ENCODE results near the gene MFN2.
"Not testable (repeated sequence)": the region's sequence is repeated elsewhere in the genome, so short reads cannot be mapped to it uniquely, and the experiment has no call there.

The MFN2 gene

DNA sequence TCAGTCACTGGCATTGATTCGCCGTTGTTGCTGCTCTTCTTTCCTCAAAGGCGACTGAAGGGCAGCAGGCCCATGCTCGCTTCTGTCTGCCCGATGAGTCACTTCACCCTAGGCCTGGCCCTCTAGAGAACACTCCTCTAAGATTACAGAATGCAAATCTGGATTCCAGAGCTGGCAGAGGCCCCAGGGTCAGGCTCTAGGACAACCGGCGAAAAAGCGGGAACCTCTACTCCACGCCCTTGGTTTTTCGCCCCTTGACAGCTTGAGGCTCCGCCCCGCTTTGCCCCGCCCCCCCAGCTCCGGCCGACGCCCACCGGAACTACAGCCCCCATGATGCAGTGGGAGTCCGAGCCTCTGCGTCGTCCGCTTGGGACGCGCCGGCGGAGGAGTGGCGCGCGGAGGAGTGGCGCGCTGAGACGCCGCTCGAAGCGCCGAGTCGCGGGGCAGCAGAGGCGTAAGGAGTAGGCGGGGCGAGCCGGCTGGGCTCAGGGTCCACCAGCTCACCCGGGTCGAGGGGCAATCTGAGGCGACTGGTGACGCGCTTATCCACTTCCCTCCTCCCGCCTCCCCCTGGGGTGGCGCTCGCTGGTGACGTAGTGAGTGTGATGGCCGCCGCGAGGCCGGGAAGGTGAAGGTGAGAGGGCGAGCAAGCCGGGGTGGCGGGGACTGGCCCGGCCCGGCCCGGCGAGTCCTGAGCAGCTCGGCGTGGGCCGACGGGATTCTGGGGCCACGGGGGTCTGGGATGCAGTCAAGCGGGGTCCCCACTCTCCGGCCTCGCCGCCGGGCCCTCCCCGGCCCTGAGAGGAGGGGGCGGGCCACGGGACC, at the start of gene MFN2:
TSS of gene MFN2 (plus strand) at position 594 of the 825 bp plus-strand sequence. CDS start 8,725 bp downstream, outside the sequence.
- H3K9me3 ChIP-seq (ENCODE audit: control insufficient read depth in 2 of 2, low read length in 2 of 2), result no peaks in the 10 kb centered on the region
- no peaks in the 10 kb centered on the region for H3K27me3 ChIP-seq (ENCODE audit: control insufficient read depth in 1 of 2, insufficient read depth in 2 of 2, low read length in 2 of 2)
- peak within 1 kb of the TSS; percentile 96 to 97 for H3K4me3 ChIP-seq (ENCODE audit: low read length in 2 of 2)
- H3K27ac ChIP-seq (ENCODE audit: low read length), result peak within 1 kb of the TSS; percentile 97
- H3K9ac ChIP-seq (ENCODE audit: low read length in 2 of 2), result peak within 1 kb of the TSS; percentile 96 to 98
- H3K4me1 ChIP-seq (ENCODE audit: control insufficient read depth, insufficient read depth, low read length), result peaks cover 51% of the 10 kb centered on the region
- H3K36me3 ChIP-seq (ENCODE audit: control insufficient read depth in 2 of 2, insufficient read depth in 2 of 2, low read length in 2 of 2), result peaks cover 28% of the 10 kb centered on the region in 2 donors

DNA sequence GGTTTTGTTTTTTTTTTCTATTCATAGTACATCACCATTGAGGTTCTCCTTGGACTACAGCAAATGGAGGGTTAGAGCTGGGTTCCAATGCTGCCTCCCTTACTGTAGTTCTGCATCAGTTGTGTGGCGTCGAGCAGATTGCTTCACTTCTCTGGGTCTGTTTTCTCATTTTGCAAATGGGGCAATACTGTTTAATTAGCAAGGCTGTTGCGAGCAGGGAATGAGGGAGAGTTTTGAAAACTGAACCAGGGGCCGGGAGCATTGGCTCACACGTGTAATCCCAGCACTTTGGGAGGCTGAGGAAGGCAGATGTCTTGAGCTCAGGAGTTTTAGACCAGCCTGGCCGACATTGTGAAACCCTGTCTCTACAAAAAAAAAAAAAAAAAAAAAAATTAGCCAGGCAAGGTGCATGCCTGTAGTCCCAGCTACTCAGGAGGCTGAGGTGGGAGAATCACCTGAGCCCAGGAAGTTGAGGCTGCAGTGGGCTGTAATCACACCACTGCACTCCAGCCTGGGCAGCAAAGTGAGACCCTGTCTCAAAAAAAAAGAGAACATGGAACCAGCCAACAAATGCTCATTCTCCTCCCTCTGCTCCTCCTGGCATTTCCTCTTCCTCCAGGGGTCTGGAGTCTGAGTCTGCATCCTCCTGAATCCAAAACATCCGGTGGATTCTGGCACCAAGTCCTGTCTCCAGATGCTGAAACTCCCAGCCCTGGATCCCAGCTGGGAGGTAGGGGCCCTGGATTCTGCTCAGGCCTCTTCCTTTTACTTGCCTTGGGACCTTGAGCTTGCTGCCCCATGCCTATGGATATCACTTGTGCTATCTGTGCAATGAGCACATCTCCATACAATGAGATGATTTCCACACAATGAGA, 49.4 kb upstream of the MFN2 start:
- Histone ChIP-seq H3K36me3 (ENCODE audit: control insufficient read depth in 2 of 2, insufficient read depth in 2 of 2, low read length in 2 of 2) (no peaks in the 10 kb centered on the region), H3K27me3 (ENCODE audit: control insufficient read depth in 1 of 2, insufficient read depth in 2 of 2, low read length in 2 of 2) (no peaks in the 10 kb centered on the region), H3K4me3 (ENCODE audit: low read length in 2 of 2) (no peak overlapping the region), H3K4me1 (ENCODE audit: control insufficient read depth, insufficient read depth, low read length) (peaks cover 27% of the 10 kb centered on the region), H3K9ac (ENCODE audit: low read length in 2 of 2) (no peak overlapping the region), H3K27ac (ENCODE audit: low read length) (no peak overlapping the region), H3K9me3 (ENCODE audit: control insufficient read depth in 2 of 2, low read length in 2 of 2) (no peaks in the 10 kb centered on the region)

DNA sequence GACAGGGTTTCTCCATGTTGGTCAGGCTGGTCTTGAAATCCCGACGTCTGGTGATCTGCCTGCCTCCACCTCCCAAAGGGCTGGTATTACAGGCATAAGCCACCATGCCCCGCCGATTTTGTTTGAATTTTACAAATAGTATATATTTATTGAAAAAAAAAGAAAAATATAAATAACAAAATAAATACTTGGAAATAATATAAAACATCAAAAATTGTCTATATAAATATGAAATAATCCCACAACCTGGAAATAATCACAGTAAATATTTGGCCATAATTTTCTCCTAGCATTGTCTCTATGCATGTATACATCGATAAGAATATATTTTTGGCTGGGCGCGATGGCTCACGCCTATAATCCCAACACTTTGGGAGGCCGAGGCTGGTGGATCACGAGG, 48.4 kb upstream of the MFN2 start:
- H3K36me3 ChIP-seq (ENCODE audit: control insufficient read depth in 2 of 2, insufficient read depth in 2 of 2, low read length in 2 of 2), result no peaks in the 10 kb centered on the region
- H3K9ac ChIP-seq (ENCODE audit: low read length in 2 of 2), result no peak overlapping the region
- no peaks in the 10 kb centered on the region for H3K27me3 ChIP-seq (ENCODE audit: control insufficient read depth in 1 of 2, insufficient read depth in 2 of 2, low read length in 2 of 2)
- H3K27ac ChIP-seq (ENCODE audit: low read length), result no peak overlapping the region
- no peaks in the 10 kb centered on the region for H3K9me3 ChIP-seq (ENCODE audit: control insufficient read depth in 2 of 2, low read length in 2 of 2)
- H3K4me1 ChIP-seq (ENCODE audit: control insufficient read depth, insufficient read depth, low read length), result peaks cover 30% of the 10 kb centered on the region
- H3K4me3 ChIP-seq (ENCODE audit: low read length in 2 of 2), result no peak overlapping the region

DNA sequence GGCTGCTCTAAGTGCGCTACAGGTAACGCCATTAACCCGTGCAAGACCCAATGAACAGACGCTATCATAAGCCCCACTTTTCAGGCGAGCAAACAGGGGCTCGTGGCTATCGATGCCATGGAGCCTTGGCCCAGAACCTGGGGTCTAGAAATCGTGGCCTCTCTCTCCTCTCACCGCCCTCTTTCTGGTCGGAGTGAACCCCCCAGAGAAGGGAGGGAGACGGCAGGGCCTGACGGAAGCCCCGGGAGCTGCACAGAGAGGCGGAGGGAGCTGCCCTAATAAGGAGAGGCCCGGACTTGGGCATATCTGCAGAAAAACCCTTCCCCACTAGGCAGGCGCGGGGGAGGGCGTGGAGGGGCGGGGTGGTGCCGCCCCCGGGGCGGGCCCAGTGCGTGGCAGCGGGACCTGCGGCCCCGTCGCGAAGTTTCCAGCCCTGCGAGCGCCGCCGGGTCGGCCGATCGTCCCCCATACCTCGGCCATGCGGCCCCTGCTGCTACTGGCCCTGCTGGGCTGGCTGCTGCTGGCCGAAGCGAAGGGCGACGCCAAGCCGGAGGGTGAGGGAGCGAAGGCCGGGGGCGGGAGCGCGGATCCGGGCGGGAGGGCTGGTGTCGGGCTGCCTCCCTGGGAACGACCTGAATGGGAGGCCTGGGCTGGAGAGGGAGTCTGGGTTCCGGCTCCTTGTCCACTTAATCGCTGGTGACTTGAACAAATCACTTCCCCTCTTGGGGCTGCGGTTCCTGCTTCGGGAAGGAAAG, 45.8 kb upstream of the MFN2 start, which contains the start of gene PLOD1:
TSS of gene PLOD1 (plus strand) at position 416 of the 755 bp plus-strand sequence. CDS start at position 479, 63 bp downstream.
- Histone ChIP-seq H3K9ac (ENCODE audit: low read length in 2 of 2) (peak within 1 kb of the TSS; percentile 95 to 96), H3K27ac (ENCODE audit: low read length) (peak within 1 kb of the TSS; percentile 97), H3K36me3 (ENCODE audit: control insufficient read depth in 2 of 2, insufficient read depth in 2 of 2, low read length in 2 of 2) (no peaks in the 10 kb centered on the region), H3K4me1 (ENCODE audit: control insufficient read depth, insufficient read depth, low read length) (peaks cover 41% of the 10 kb centered on the region), H3K4me3 (ENCODE audit: low read length in 2 of 2) (peak within 1 kb of the TSS; percentile 83 to 94), H3K27me3 (ENCODE audit: control insufficient read depth in 1 of 2, insufficient read depth in 2 of 2, low read length in 2 of 2) (no peaks in the 10 kb centered on the region), H3K9me3 (ENCODE audit: control insufficient read depth in 2 of 2, low read length in 2 of 2) (no peaks in the 10 kb centered on the region)

DNA sequence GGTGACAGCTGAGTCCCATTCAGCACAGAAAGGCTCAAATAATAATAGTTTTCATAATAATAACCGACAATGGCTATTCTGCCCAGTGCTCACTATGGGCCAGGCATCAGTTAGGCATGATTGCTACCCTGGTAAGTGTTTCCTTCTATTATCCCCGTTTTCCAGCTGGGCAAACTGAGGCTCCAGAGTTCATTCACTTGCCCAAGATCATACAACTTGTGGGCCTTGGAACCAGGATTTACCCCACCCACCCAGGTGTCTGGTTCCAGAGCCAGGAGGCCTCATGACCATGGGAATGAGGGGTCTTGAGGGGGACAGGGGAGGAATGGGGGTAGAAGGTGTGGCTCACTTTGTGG, 45.2 kb upstream of the MFN2 start:
- Histone ChIP-seq H3K27ac (ENCODE audit: low read length) (peak overlapping the region; percentile 97), H3K36me3 (ENCODE audit: control insufficient read depth in 2 of 2, insufficient read depth in 2 of 2, low read length in 2 of 2) (no peaks in the 10 kb centered on the region), H3K27me3 (ENCODE audit: control insufficient read depth in 1 of 2, insufficient read depth in 2 of 2, low read length in 2 of 2) (no peaks in the 10 kb centered on the region)

DNA sequence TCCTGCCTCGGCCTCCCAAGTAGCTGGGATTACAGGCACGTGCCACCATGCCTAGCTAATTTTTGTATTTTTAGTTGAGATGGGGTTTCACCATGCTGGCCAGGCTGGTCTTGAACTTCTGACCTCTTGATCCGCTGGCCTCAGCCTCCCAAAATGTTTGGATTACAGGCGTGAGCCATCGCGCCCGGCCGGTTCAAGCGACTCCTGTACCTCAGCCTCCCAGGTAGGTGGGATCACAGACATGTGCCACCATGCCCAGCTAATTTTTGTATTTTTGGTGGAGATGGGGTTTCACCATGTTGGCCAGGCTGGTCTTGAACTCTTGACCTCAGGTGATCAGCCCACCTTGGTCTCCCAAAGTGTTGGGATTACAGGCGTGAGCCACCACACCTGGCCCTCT, 44.5 kb upstream of the MFN2 start:
- H3K9me3 ChIP-seq (ENCODE audit: control insufficient read depth in 2 of 2, low read length in 2 of 2); H3K27me3 ChIP-seq (ENCODE audit: control insufficient read depth in 1 of 2, insufficient read depth in 2 of 2, low read length in 2 of 2); H3K9ac ChIP-seq (ENCODE audit: low read length in 2 of 2); H3K27ac ChIP-seq (ENCODE audit: low read length); H3K36me3 ChIP-seq (ENCODE audit: control insufficient read depth in 2 of 2, insufficient read depth in 2 of 2, low read length in 2 of 2): not testable (repeated sequence)
- peak overlapping the region; percentile 12 to 29 for H3K4me3 ChIP-seq (ENCODE audit: low read length in 2 of 2)
- H3K4me1 ChIP-seq (ENCODE audit: control insufficient read depth, insufficient read depth, low read length), result peaks cover 39% of the 10 kb centered on the region

More for the DNA sequence above, 45.2 kb upstream of the MFN2 start:
- peak overlapping the region; percentile 90 to 95 for H3K9ac ChIP-seq (ENCODE audit: low read length in 2 of 2)
- H3K9me3 ChIP-seq (ENCODE audit: control insufficient read depth in 2 of 2, low read length in 2 of 2), result no peaks in the 10 kb centered on the region
- peaks cover 37% of the 10 kb centered on the region for H3K4me1 ChIP-seq (ENCODE audit: control insufficient read depth, insufficient read depth, low read length)
- peak overlapping the region; percentile 83 to 94 for H3K4me3 ChIP-seq (ENCODE audit: low read length in 2 of 2)

DNA sequence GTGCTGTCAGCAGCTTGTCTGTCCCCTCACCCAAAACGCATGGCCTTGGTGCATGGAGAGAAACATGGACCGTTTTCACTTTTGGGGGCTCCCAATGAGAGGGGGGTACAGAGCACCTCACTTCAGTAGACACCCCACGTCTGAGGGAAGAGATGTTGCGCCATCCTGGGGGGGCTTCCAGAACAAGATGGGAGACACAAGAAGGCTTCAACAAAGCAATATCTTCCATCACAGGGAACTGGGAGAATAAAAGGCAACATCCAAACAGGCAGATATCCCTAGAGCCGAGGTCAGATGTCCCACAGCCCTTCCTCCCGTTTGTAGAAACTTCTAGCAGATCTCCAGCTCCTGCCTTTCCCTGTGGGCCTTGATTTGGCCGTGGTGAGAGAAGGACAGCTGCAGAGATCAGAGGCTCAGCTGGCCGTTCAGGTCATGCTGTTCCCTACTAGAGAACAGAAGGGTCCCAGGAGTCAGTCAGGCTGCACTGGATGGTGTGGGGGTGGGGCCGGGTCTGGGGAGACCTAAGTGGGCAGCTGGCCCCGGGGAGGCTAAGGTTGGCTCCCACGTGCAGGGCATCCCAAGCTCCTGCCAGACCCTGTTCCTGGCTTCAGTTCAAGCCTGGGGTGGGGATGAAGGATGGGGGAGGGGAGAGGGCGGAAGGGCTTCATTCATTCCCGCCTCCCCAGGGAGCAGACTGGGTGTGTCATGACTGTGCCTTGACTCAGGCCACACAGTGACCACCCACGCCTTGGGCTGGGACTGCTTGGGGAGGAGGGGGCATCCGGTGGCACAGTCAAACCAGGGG, 41.3 kb upstream of the MFN2 start:
- peak overlapping the region; percentile 31 for H3K27ac ChIP-seq (ENCODE audit: low read length)

DNA sequence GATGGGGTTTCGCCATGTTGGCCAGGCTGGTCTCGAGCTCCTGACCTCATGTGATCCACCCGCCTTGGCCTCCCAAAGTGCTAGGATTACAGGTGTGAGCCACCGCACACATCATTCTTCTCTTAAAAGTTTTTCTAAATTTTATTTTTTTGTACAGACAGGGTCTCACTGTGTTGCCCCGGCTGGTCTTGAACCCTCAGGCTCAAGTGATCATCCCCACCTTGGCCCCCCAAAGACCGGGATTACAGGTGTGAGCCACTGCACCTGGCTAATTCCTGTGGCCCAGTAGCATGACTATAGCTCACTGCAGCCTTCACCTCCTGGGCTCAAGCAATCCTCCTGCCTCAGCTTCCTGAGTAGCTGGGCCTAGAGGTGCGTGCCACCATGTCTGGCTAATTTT, 40.5 kb upstream of the MFN2 start:
- H3K9me3 ChIP-seq (ENCODE audit: control insufficient read depth in 2 of 2, low read length in 2 of 2); H3K27me3 ChIP-seq (ENCODE audit: control insufficient read depth in 1 of 2, insufficient read depth in 2 of 2, low read length in 2 of 2); H3K36me3 ChIP-seq (ENCODE audit: control insufficient read depth in 2 of 2, insufficient read depth in 2 of 2, low read length in 2 of 2); H3K4me3 ChIP-seq (ENCODE audit: low read length in 2 of 2); H3K9ac ChIP-seq (ENCODE audit: low read length in 2 of 2): not testable (repeated sequence)
- H3K4me1 ChIP-seq (ENCODE audit: control insufficient read depth, insufficient read depth, low read length), result peaks cover 33% of the 10 kb centered on the region
- H3K27ac ChIP-seq (ENCODE audit: low read length), result peak overlapping the region; percentile 58

More for the DNA sequence above, 41.3 kb upstream of the MFN2 start:
- Histone ChIP-seq H3K4me1 (ENCODE audit: control insufficient read depth, insufficient read depth, low read length) (peaks cover 37% of the 10 kb centered on the region), H3K9me3 (ENCODE audit: control insufficient read depth in 2 of 2, low read length in 2 of 2) (no peaks in the 10 kb centered on the region), H3K9ac (ENCODE audit: low read length in 2 of 2) (peak overlapping the region in 1 of 2 donors; percentile 29), H3K4me3 (ENCODE audit: low read length in 2 of 2) (peak overlapping the region in 1 of 2 donors; percentile 22), H3K27me3 (ENCODE audit: control insufficient read depth in 1 of 2, insufficient read depth in 2 of 2, low read length in 2 of 2) (no peaks in the 10 kb centered on the region), H3K36me3 (ENCODE audit: control insufficient read depth in 2 of 2, insufficient read depth in 2 of 2, low read length in 2 of 2) (no peaks in the 10 kb centered on the region)

DNA sequence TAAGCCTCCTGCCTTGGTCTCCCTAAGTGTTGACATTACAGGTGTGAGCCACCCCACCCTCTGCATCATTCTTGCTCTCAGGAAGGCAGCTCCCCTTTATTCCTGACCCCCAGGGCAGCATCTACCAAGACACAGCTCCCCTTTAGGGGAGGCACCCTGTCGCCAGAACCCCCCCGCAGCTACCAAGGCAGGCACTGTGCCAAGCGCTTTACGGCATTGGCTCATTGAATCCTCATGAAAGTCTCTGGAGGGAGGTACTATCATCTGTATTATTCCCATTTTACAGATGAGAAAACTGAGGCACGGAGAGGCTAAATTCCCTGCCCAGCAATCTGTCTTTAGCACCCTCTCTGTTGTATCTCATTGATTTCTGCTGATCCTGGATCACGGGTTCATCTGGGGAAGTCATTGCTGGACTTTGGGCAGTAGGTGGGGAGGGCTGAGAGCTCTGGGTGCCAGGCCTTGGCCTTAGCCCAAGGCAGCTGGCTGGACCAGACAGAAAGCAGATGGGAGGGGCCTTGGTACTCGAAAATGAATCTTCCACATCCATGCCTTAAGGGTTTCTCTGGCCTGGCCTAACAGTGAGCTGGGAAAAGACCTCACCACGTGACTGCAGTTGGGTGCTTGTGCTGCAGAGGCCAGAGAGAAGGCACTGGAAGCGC, 39.9 kb upstream of the MFN2 start:
- H3K9me3 ChIP-seq (ENCODE audit: control insufficient read depth in 2 of 2, low read length in 2 of 2), result no peaks in the 10 kb centered on the region
- H3K4me3 ChIP-seq (ENCODE audit: low read length in 2 of 2), result no peak overlapping the region
- no peak overlapping the region for H3K9ac ChIP-seq (ENCODE audit: low read length in 2 of 2)
- H3K4me1 ChIP-seq (ENCODE audit: control insufficient read depth, insufficient read depth, low read length), result peaks cover 29% of the 10 kb centered on the region
- H3K27me3 ChIP-seq (ENCODE audit: control insufficient read depth in 1 of 2, insufficient read depth in 2 of 2, low read length in 2 of 2), result no peaks in the 10 kb centered on the region
- H3K36me3 ChIP-seq (ENCODE audit: control insufficient read depth in 2 of 2, insufficient read depth in 2 of 2, low read length in 2 of 2), result no peaks in the 10 kb centered on the region
- H3K27ac ChIP-seq (ENCODE audit: low read length), result peak overlapping the region; percentile 58

All from stomach smooth muscle (tissue), 2 donors.